ENCODE results near the gene HSPE1. TPM values are rescaled to one million over a fixed set of nuclear protein-coding genes. Genes with fewer than 3 reads are reported as not detected.

HSPE1 gene
- total and polyA plus RNA-seq, 2 of the 8 experiments (the other 6 are each of a cell fraction or from before 2014, with no cell fraction given): 206 to 377 TPM

DNA sequence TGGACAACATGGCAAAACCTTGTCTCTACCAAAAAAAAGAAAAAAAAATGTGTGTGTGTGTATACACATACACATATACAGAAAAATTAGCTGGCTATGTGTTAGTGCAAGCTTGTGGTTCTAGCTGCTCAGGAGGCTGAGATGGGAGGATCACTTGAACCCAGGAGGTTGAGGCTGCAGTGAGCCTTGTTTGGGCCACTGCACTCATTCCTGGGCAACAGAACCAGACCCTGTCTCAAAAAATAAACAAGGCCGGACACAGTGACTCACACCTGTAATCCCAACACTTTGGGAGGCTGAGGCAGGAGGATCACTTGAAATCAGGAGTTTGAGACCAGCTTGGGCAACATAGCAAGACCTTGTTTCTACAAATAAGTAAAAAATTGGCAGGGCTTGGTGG, 44.8 kb upstream of the HSPE1 start (continued):
- no peak for TF ChIP-seq SUZ12 (IDR thresholded peaks at IDR 0.05; ENCODE audit: low read length)
- no peak for TF ChIP-seq EP300 (IDR thresholded peaks at IDR 0.05; ENCODE audit: borderline replicate concordance in 1 of 2, low read depth in 2 of 2, low read length in 2 of 2)
- no peak for TF ChIP-seq FOSL1 (IDR thresholded peaks at IDR 0.05; ENCODE audit: insufficient read depth, low read depth, low read length)
- no peak for TF ChIP-seq BACH1 (IDR thresholded peaks at IDR 0.05; ENCODE audit: low read length)
- no peak for TF ChIP-seq SP2 (IDR thresholded peaks at IDR 0.05; ENCODE audit: low read length)
- TF ChIP-seq POLR2AphosphoS5 (IDR thresholded peaks at IDR 0.05; ENCODE audit: low read depth, low read length): no peak
